Mesodermal cell (in vitro differentiated cells): Measurements from ENCODE around the gene SLC25A43.
"Not testable (repeated sequence)": the region's sequence is repeated elsewhere in the genome, so short reads cannot be mapped to it uniquely, and the experiment has no call there.

Experiments
- H3K27ac ChIP-seq: 2 replicates; pipeline ENCODE4 v1.7.0; 2013; ENCODE audit warnings: mild to moderate bottlenecking, low read depth, low read length, moderate library complexity; ENCODE audit not compliant: severe bottlenecking
- H3K36me3 ChIP-seq: 2 replicates; pipeline ENCODE4 v1.7.1; 2013; ENCODE audit warnings: mild to moderate bottlenecking, low read length, moderate library complexity; ENCODE audit not compliant: control insufficient read depth, insufficient read depth
- H3K4me1 ChIP-seq: one replicate; pipeline ENCODE4 v1.7.1; 2013; ENCODE audit warnings: mild to moderate bottlenecking, low read length; ENCODE audit not compliant: insufficient read depth, control insufficient read depth, poor library complexity, severe bottlenecking
- H3K4me3 ChIP-seq: 2 replicates; pipeline ENCODE4 v1.7.0; 2013; ENCODE audit warnings: low read length, control low read depth, mild to moderate bottlenecking; ENCODE audit not compliant: insufficient read depth, poor library complexity, severe bottlenecking; ENCODE audit errors: extremely low read depth
- H3K9me3 ChIP-seq: 2 replicates; pipeline ENCODE4 v1.7.1; 2013; ENCODE audit warnings: mild to moderate bottlenecking, low read length, moderate library complexity; ENCODE audit not compliant: control insufficient read depth
- WGBS, 2 experiments: methylation state at CpG; one replicate each; pipeline ENCODE4 v1.1.5; 2013; ENCODE audit warnings: missing lambda C conversion rate in 2 of 2; ENCODE audit not compliant: insufficient coverage in 2 of 2; 5-methylcytosine and 5-hydroxymethylcytosine counted together

The SLC25A43 gene

GRCh38 chrX:119482041-119482440, 82.9 kb downstream of the SLC25A43 start:
- Histone ChIP-seq H3K4me3 (no peak overlapping the region), H3K9me3 (no peaks in the 10 kb centered on the region), H3K4me1 (no peaks in the 10 kb centered on the region), H3K36me3 (no peaks in the 10 kb centered on the region), H3K27ac (no peak overlapping the region)
- WGBS, 2 experiments, result 68 to 96% methylated on average over 4 to 5 of the region's 10 CpGs

- Histone ChIP-seq H3K27ac (no peak overlapping the region), H3K36me3 (no peaks in the 10 kb centered on the region), H3K4me1 (no peaks in the 10 kb centered on the region), H3K4me3 (peak overlapping the region; percentile 8), H3K9me3 (no peaks in the 10 kb centered on the region)
- 24 to 48% methylated on average over 16 to 23 of the region's 48 CpGs for WGBS, 2 experiments
Observed at GRCh38 chrX:119482481-119483480, 83.6 kb downstream of the SLC25A43 start.

- no peaks in the 10 kb centered on the region for H3K36me3 ChIP-seq
- no peaks in the 10 kb centered on the region for H3K9me3 ChIP-seq
- WGBS, 2 experiments, result 100% methylated on average over 1 to 5 of the region's 11 CpGs
- no peaks in the 10 kb centered on the region for H3K4me1 ChIP-seq
- H3K27ac ChIP-seq, result no peak overlapping the region
- no peak overlapping the region for H3K4me3 ChIP-seq
Observed at GRCh38 chrX:119486745-119487144, 87.6 kb downstream of the SLC25A43 start.

- not testable (repeated sequence) for H3K4me3 ChIP-seq, H3K9me3 ChIP-seq, H3K36me3 ChIP-seq, H3K4me1 ChIP-seq, H3K27ac ChIP-seq
- 80 to 92% methylated on average over 1 to 18 of the region's 24 CpGs for WGBS, 2 experiments
Observed at GRCh38 chrX:119487766-119488165, 88.6 kb downstream of the SLC25A43 start.

GRCh38 chrX:119488749-119489148, 89.6 kb downstream of the SLC25A43 start:
- no peaks in the 10 kb centered on the region for H3K9me3 ChIP-seq
- H3K27ac ChIP-seq, result no peak overlapping the region
- 0 to 36% methylated on average over 1 to 5 of the region's 8 CpGs for WGBS, 2 experiments

GRCh38 chrX:119489212-119490074, 90.3 kb downstream of the SLC25A43 start:
- Histone ChIP-seq H3K36me3 (no peaks in the 10 kb centered on the region), H3K9me3 (no peaks in the 10 kb centered on the region), H3K27ac (no peak overlapping the region), H3K4me1 (no peaks in the 10 kb centered on the region), H3K4me3 (no peak overlapping the region)
- 73 to 85% methylated on average over 3 to 7 of the region's 13 CpGs for WGBS, 2 experiments

More at GRCh38 chrX:119488749-119489148, 89.6 kb downstream of the SLC25A43 start:
- H3K4me1 ChIP-seq, result no peaks in the 10 kb centered on the region
- H3K4me3 ChIP-seq, result no peak overlapping the region
- no peaks in the 10 kb centered on the region for H3K36me3 ChIP-seq

GRCh38 chrX:119492463-119492862, 93.3 kb downstream of the SLC25A43 start:
- no CpG with 5 or more reads among the region's 2 CpGs for WGBS, 2 experiments
- no peaks in the 10 kb centered on the region for H3K36me3 ChIP-seq
- no peaks in the 10 kb centered on the region for H3K4me1 ChIP-seq
- no peak overlapping the region for H3K27ac ChIP-seq
- H3K4me3 ChIP-seq, result no peak overlapping the region
- no peaks in the 10 kb centered on the region for H3K9me3 ChIP-seq

- not testable (repeated sequence) for H3K27ac ChIP-seq, H3K36me3 ChIP-seq, H3K4me1 ChIP-seq, H3K9me3 ChIP-seq, H3K4me3 ChIP-seq
- no CpG with 5 or more reads among the region's 10 CpGs for WGBS, 2 experiments
Observed at GRCh38 chrX:119493851-119494495, 94.8 kb downstream of the SLC25A43 start.

- Histone ChIP-seq H3K4me1 (no peaks in the 10 kb centered on the region), H3K27ac (no peak overlapping the region), H3K36me3 (no peaks in the 10 kb centered on the region), H3K9me3 (no peaks in the 10 kb centered on the region), H3K4me3 (no peak overlapping the region)
- WGBS, 2 experiments, result 68 to 72% methylated on average over 2 to 6 of the region's 10 CpGs
Observed at GRCh38 chrX:119495734-119496726, 96.9 kb downstream of the SLC25A43 start.
